Uterine smooth muscle cell (primary cell): ENCODE measurements around the gene C6orf132. TPM values are rescaled to one million over a fixed set of nuclear protein-coding genes. Genes with fewer than 3 reads are reported as not detected.

Source experiments
- total RNA-seq: library from RNA; depleted of rRNA; stranded (reverse); fragments of >200 nt; gene quantifications from 2 replicates; pipeline ENCODE4 v1.2.3, GENCODE V29; 2014

The C6orf132 gene, protein sequence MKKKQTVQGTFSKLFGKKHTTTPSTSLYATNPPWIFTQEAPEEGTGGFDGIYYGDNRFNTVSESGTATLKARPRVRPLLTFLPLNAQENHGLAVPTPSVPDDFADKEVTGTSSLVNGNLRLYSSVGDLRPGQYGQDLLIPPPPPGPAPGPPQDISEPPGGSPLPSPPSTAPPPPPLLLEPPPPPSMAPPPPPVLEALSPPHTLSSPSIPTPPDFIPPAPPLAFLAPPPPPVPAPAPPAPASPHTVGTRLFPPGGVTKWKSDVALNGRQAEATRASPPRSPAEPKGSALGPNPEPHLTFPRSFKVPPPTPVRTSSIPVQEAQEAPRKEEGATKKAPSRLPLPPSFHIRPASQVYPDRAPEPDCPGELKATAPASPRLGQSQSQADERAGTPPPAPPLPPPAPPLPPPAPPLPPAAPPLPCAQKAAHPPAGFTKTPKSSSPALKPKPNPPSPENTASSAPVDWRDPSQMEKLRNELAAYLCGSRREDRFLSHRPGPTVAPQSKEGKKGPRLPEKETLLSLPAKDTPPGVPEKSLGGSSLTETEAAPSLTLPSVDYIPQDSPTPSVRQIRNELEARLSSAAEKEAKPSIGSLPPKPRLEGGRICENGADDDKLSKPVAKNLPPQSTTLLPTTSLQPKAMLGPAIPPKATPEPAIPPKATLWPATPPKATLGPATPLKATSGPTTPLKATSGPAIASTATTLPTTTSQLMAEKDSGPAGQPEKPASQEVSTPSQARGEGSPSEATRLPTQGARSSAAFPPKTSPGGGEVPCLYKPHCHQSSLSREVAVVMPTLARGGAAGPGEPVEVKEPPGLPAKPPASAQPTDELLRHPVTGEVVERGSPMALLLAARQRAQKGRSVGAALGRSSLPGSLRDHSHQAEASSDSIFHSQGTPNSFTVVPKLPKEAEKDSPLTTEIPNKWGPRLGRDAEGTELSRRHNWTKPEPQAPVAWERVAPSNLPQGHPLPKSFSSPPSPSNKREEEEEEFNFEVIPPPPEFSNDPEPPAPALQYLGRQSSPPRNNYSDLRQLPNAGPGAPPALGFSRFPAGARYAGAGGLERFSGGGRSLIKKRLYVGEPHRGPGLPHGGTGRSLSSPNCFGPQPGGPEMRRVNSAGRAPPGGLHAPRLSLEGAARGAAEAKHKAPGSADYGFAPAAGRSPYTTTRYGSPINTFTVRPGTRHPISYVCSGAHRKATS
- 1.00 and 1.5 TPM in 2 replicates for total RNA-seq

DNA sequence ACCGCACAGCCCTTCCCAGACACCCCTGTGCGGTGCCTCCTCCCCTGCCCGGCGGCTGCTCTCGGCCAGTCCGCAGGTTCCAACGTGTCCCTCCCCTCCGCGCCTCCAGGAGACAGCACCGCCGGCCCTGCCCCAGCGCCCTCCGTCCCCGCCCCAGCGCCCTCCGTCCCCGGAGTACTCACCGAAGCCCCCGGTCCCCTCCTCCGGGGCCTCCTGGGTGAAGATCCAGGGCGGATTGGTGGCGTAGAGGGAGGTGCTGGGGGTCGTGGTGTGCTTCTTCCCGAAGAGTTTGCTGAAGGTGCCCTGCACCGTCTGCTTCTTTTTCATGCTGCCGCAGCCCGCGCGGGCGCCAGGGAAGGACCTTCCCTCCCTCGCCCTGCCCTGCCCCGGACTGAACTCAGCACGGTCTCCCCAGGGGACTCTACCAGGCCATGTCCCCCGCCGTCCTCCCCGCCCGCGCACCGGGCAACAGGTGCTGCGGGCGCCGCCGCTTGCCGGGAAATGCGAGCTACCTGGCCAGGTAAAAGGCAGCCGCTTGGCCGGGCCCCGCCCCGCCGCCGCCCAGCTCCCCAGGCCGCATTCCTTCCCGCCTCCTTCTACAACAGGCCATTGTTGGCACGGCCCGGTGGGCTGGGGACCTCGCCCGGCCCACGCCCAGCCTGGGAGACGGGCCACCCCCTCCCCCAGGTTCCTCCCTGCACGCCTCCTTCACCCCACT, at the start of gene C6orf132:
TSS of gene C6orf132 (minus strand) at position 503 of the 718 bp plus-strand sequence. CDS start at position 327, 176 bp downstream.

DNA sequence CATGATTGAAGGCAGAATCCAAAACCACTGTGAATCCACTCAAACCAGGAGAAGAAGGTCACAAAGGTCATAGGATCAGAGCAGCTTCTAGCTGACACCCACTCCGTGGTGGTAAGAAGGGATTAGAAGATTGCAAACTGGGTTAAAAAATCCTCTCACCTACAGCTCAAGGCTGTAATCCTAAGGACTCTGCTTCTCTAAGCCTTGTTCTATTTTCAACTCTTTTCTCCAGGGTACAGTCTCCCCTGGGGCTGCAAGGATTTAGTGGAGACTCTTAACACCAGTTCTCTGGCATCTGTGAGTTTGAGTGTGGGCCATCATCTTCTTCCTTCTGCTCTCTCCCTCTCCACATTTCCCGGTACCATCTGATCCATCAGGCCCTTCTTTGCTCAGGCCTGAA, 30.7 kb upstream of the C6orf132 start, which contains the start of gene GUCA1A:
TSS of gene GUCA1A (plus strand) at position 264 of the 400 bp plus-strand sequence. CDS start 250 bp downstream, outside the sequence.

Other genes with a start within 250 kb of the C6orf132 start
- 2.9 and 4.5 TPM in 2 replicates for gene USP49, start 247.2 kb downstream of the C6orf132 start, total RNA-seq
- 32.9 and 37.6 TPM in 2 replicates for gene MED20, start 221.5 kb downstream of the C6orf132 start, total RNA-seq
- 16.6 and 23.7 TPM in 2 replicates for gene BYSL, start 221.1 kb downstream of the C6orf132 start, total RNA-seq
- 13.2 and 26.9 TPM in 2 replicates for gene CCND3, start 200.8 kb downstream of the C6orf132 start, total RNA-seq
- 15.2 and 18.8 TPM in 2 replicates for gene TAF8, start 92.1 kb downstream of the C6orf132 start, total RNA-seq
- gene GUCA1A, start 30.7 kb upstream of the C6orf132 start, total RNA-seq = not detected in 2 replicates
- 0.12 and 0.44 TPM in 2 replicates for gene GUCA1B, start 52.3 kb upstream of the C6orf132 start, total RNA-seq
- 49.0 and 75.7 TPM in 2 replicates for gene MRPS10, start 75.2 kb upstream of the C6orf132 start, total RNA-seq